ENCODE results near the gene SLC25A24. TPM values are rescaled to one million over a fixed set of nuclear protein-coding genes. Genes with fewer than 3 reads are reported as not detected.
"Not testable (repeated sequence)": the region's sequence is repeated elsewhere in the genome, so short reads cannot be mapped to it uniquely, and the experiment has no call there.

SLC25A24 gene
- total RNA-seq, 4 donors from 2014 or later, result 30.5 to 108 (median 62.2) TPM

DNA sequence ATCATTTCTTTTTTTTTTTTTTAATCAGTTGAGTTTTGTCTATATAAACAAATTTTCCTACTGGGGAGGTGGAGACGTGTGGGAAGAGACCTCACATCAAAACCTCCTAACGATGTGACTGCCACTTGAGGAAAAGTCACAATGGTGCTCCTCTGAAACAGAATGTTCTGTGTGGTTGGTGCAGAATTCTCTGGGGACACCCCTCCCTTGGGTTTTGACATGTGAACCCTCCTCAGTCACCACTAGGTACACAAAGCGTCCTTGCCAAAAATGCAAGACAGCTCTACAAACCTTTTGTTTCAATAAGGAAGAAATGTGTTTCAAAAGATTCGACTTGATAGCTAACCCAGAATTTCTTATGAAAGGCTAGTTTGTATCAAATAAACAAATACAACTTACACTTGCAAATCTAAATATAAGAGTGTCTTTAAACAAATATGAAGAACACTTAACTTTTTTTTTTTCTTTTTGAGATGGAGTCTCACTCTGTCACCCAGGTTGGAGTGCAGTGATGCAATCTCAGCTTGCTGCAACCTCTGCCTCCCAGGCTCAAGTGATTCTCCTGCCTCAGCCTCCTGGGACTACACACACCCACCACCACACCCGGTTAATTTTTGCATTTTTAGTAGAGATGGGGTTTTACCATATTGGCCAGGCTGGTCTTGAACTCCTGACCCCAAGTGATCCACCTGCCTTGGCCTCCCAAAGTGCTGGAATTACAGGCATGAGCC, 9.3 kb downstream of the SLC25A24 start:
- Histone ChIP-seq H3K27me3 (no peaks in the 10 kb centered on the region), H3K4me3 (no peak overlapping the region), H3K27ac (no peak overlapping the region), H3K36me3 (peaks cover 0 to 28% (median 0%) of the 10 kb centered on the region in 3 donors), H3K9me3 (peaks cover 0 to 5% (median 0%) of the 10 kb centered on the region in 4 donors), H3K4me1 (no peaks in the 10 kb centered on the region)
- no peak for TF ChIP-seq POLR2A (IDR thresholded peaks at IDR 0.05)
- TF ChIP-seq, protein P1, sequence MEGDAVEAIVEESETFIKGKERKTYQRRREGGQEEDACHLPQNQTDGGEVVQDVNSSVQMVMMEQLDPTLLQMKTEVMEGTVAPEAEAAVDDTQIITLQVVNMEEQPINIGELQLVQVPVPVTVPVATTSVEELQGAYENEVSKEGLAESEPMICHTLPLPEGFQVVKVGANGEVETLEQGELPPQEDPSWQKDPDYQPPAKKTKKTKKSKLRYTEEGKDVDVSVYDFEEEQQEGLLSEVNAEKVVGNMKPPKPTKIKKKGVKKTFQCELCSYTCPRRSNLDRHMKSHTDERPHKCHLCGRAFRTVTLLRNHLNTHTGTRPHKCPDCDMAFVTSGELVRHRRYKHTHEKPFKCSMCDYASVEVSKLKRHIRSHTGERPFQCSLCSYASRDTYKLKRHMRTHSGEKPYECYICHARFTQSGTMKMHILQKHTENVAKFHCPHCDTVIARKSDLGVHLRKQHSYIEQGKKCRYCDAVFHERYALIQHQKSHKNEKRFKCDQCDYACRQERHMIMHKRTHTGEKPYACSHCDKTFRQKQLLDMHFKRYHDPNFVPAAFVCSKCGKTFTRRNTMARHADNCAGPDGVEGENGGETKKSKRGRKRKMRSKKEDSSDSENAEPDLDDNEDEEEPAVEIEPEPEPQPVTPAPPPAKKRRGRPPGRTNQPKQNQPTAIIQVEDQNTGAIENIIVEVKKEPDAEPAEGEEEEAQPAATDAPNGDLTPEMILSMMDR (IDR thresholded peaks at IDR 0.05), result no peak
- peak in 1 of 3 donors; percentile 20 for DNase-seq

DNA sequence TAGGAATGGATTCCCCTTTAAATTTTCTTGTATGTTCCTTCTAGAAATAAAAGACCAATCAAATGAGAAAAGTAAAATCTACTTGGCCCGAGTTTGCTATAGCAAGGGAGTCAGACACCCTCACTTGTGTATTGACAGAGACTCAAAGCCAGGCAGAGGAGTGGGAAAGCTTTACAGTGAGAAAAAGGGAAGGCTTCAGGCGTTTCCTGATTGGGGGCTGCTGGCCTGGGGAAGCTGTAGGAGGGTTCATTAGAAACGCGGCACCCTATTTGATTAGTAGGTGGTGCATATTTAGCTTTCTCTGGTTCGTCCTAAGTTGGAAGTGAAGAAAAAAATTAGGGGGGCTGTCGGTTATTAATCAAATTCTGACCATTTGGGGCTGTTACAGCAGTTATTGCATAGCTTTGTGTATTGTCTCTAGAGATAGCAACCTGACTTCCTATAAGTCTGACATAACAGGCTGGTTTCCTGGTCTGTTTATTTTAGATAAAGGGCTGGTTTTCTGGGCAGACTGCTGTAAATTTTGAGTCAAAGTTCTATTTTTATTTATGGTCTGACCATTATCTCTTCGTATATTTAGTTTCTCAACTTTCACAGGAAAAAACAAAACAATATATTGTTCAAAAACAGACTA, 10.0 kb downstream of the SLC25A24 start:
- TF ChIP-seq POLR2A (IDR thresholded peaks at IDR 0.05), result no peak
- TF ChIP-seq, protein P1 (IDR thresholded peaks at IDR 0.05), result no peak
- DNase-seq, result no peak
- peaks cover 0 to 23% (median 0%) of the 10 kb centered on the region in 3 donors for H3K36me3 ChIP-seq

DNA sequence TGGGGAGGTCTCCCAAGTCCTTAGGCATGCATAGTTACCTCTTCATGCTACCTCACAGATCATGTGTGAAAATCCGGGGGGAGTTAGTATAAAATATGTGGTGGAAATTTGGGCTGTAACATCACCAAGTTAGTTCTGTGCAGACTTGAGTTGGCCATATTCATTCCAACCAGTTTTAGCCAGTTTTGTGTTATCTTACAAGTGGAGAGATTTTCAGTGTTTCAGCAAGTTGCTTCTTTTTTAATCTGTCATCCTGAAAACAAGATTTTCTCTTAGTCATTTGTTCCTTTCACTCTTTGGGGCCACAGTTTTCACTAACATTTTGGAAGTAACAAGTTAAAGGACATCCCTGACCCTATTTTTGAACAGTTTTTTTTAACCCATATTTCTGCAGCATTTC, 11.3 kb downstream of the SLC25A24 start:
- no peak for DNase-seq
- Histone ChIP-seq H3K4me3 (no peak overlapping the region), H3K9me3 (peaks cover 0 to 5% (median 0%) of the 10 kb centered on the region in 4 donors), H3K36me3 (peaks cover 0 to 29% (median 0%) of the 10 kb centered on the region in 3 donors), H3K4me1 (no peaks in the 10 kb centered on the region), H3K27ac (no peak overlapping the region), H3K27me3 (no peaks in the 10 kb centered on the region)
- TF ChIP-seq POLR2A (IDR thresholded peaks at IDR 0.05), result no peak
- TF ChIP-seq, protein P1 (IDR thresholded peaks at IDR 0.05), result no peak

More for the DNA sequence above, 10.0 kb downstream of the SLC25A24 start:
- Histone ChIP-seq H3K4me3 (no peak overlapping the region), H3K27ac (no peak overlapping the region), H3K4me1 (no peaks in the 10 kb centered on the region), H3K27me3 (no peaks in the 10 kb centered on the region), H3K9me3 (peaks cover 0 to 5% (median 0%) of the 10 kb centered on the region in 4 donors)

DNA sequence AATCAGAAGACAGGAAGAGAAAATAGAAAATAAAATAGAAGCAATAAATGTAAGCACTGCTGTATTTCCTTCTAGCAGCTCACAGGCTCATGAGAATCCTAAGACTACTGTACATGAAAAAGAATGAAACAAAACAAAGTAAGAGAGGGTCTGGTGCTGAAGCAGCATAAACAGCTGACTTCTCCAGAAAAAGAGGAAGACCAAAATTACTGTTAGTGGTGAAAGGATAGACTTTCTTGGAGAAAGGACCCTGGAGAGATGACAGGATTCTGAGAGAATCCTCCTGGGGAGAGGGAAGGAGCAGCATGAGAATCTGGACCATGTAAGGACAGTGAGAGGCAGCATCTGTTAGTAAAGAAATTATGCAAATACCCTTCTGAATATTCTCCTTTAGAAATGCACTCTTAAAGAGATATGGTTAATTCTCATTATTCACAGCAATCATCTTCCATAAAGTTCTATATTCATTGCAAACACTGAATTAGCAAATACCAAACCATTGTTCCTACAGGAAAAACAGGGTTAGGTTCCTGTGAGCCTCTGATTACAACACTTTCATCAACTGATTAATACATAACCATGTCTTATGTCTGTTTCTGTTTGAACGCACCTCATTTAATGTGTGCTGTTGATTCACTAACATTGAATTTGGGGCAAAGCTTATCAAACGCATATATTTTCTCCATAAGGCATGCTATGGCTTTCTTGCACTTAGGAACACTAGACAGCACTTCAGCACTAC, 17.0 kb downstream of the SLC25A24 start:
- TF ChIP-seq, protein P1 (IDR thresholded peaks at IDR 0.05), result no peak
- no peak for TF ChIP-seq POLR2A (IDR thresholded peaks at IDR 0.05)
- H3K4me3 ChIP-seq, result no peak overlapping the region
- H3K36me3 ChIP-seq, result peaks cover 0 to 52% (median 0%) of the 10 kb centered on the region in 3 donors
- H3K9me3 ChIP-seq, result no peaks in the 10 kb centered on the region
- no peak for DNase-seq
- H3K4me1 ChIP-seq, result peaks cover 0 to 9% (median 3%) of the 10 kb centered on the region in 4 donors
- no peak overlapping the region for H3K27ac ChIP-seq
- no peaks in the 10 kb centered on the region for H3K27me3 ChIP-seq

DNA sequence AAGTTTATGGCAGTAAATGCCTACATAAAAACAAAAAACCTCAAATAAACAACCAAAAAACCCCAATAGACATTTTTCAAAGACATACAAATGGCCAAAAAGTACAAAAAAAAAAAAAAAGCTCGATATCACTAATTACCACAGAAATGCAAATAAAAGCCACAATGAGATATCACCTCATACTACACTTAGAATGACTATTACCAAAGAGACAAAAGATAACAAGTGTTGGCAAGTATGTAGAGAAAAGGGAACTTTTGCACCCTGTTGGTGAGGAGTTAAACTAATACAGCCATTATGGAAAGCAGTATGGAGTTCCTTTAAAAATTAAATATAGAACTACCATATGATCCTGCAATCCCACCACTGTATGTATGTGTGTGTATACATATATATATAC, 21.1 kb downstream of the SLC25A24 start:
- Histone ChIP-seq H3K9me3 (peaks cover 0 to 8% (median 2%) of the 10 kb centered on the region in 4 donors), H3K27ac (no peak overlapping the region), H3K4me1 (peaks cover 0 to 9% (median 3%) of the 10 kb centered on the region in 4 donors), H3K36me3 (peaks cover 0 to 68% (median 0%) of the 10 kb centered on the region in 3 donors), H3K27me3 (no peaks in the 10 kb centered on the region), H3K4me3 (no peak overlapping the region)
- DNase-seq, result no peak
- TF ChIP-seq, protein P1 (IDR thresholded peaks at IDR 0.05), result no peak
- no peak for TF ChIP-seq POLR2A (IDR thresholded peaks at IDR 0.05)

DNA sequence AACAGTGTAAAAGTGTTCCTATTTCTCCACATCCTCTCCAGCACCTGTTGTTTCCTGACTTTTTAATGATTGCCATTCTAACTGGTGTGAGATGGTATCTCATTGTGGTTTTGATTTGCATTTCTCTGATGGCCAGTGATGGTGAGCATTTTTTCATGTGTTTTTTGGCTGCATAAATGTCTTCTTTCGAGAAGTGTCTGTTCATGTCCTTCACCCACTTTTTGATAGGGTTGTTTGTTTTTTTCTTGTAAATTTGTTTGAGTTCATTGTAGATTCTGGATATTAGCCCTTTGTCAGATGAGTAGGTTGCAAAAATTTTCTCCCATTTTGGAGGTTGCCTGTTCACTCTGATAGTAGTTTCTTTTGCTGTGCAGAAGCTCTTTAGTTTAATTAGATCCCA, 37.7 kb downstream of the SLC25A24 start:
- not testable (repeated sequence) for H3K27me3 ChIP-seq, H3K27ac ChIP-seq, DNase-seq, H3K4me1 ChIP-seq, H3K4me3 ChIP-seq, H3K9me3 ChIP-seq
- peaks cover 0 to 14% (median 0%) of the 10 kb centered on the region in 3 donors for H3K36me3 ChIP-seq

DNA sequence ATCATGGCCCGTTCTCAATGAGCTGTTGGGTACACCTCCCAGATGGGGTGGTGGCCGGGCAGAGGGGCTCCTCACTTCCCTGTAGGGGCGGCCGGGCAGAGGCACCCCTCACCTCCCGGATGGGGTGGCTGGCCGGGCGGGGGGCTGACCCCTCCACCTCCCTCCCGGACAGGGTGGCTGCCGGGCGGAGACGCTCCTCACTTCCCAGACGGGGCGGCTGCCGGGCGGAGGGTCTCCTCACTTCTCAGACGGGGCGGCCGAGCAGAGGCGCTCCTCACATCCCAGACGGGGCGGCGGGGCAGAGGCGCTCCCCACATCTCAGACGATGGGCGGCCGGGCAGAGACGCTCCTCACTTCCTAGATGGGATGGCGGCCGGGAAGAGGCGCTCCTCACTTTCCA, 40.2 kb downstream of the SLC25A24 start:
- DNase-seq, H3K4me1 ChIP-seq, H3K4me3 ChIP-seq, H3K9me3 ChIP-seq, H3K27me3 ChIP-seq, H3K27ac ChIP-seq: not testable (repeated sequence)
- H3K36me3 ChIP-seq, result peaks cover 0 to 39% (median 0%) of the 10 kb centered on the region in 3 donors
